Activated CD4-positive, alpha-beta memory T cell treated with anti-CD3 and anti-CD28 coated beads for 36 hours (primary cell): ENCODE results near the gene HCK. TPM values are rescaled to one million over a fixed set of nuclear protein-coding genes. Genes with fewer than 3 reads are reported as not detected.
A peak's percentile ranks its signal among the peaks of the same experiment; 100 is the strongest.

Experiments
- CTCF ChIA-PET: fragments of 350-600 bp; sonication (Branson Sonifier 250); formaldehyde crosslinking; loops from one replicate; lab custom pipeline; 2021; ENCODE audit warnings: antibody characterized with exemption, inconsistent platforms; lab: Charles Lee
- POLR2A ChIA-PET: fragments of 350-600 bp; sonication (Branson Sonifier 250); formaldehyde crosslinking; loops from one replicate; lab custom pipeline; 2021; ENCODE audit warnings: antibody characterized with exemption; lab: Charles Lee
- DNase-seq: peaks from one replicate; pipeline ENCODE4 v3.0.0-alpha.2; 2020
- H3K27ac Mint-ChIP-seq: one replicate; pipeline ENCODE4 v1.8.0; 2021; ENCODE audit warnings: mixed read lengths
- H3K27me3 Mint-ChIP-seq: one replicate; pipeline ENCODE4 v1.8.0; 2021; ENCODE audit warnings: mixed read lengths
- H3K36me3 Mint-ChIP-seq: one replicate; pipeline ENCODE4 v1.8.0; 2021; ENCODE audit warnings: mixed read lengths
- H3K4me1 Mint-ChIP-seq: one replicate; pipeline ENCODE4 v1.8.0; 2021; ENCODE audit warnings: low read depth, mixed read lengths
- H3K4me3 Mint-ChIP-seq: one replicate; pipeline ENCODE4 v1.8.0; 2021; ENCODE audit warnings: mild to moderate bottlenecking, mixed read lengths
- H3K9me3 Mint-ChIP-seq: one replicate; pipeline ENCODE4 v1.8.0; 2021; ENCODE audit warnings: mixed read lengths
- intact Hi-C: fragments of 100-400 bp; cut with micrococcal nuclease; formaldehyde crosslinking; loops from one replicate; pipeline ENCODE4 v1.15.1; 2023
- total RNA-seq, 2 experiments: library from RNA; stranded (reverse); gene quantifications; one replicate each; pipeline ENCODE4 v1.2.3, GENCODE V29; 2021

HCK gene
- total RNA-seq, 2 experiments from 2014 or later, result not detected

DNA sequence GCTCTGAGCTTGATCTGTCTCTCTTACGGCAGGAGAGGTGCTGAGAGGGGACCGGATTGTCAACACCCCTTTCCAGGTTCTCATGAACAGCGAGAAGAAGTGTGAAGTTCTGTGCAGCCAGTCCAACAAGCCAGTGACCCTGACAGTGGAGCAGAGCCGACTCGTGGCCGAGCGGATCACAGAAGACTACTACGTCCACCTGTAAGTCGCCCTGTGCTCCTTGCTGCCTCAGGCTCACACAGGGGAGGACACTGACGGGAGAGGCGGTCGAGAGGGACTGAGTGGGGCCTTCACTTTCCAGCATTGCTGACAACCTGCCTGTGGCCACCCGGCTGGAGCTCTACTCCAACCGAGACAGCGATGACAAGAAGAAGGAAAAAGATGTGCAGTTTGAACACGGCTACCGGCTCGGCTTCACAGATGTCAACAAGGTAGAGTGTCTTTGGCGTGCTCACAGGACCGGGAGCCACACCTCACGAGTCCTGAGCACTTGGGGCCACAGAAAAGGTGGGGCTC lies 89.5 kb downstream of the HCK start:
- Mint-ChIP-seq H3K4me1 (no peaks in the 10 kb centered on the region), H3K36me3 (peaks cover 64% of the 10 kb centered on the region), H3K9me3 (no peaks in the 10 kb centered on the region), H3K4me3 (no peak overlapping the region), H3K27ac (no peak overlapping the region), H3K27me3 (no peaks in the 10 kb centered on the region)
- intact Hi-C loops, result no loop called here
- no peak for DNase-seq
- POLR2A ChIA-PET, result no interaction called here
- CTCF ChIA-PET, result no interaction called here

DNA sequence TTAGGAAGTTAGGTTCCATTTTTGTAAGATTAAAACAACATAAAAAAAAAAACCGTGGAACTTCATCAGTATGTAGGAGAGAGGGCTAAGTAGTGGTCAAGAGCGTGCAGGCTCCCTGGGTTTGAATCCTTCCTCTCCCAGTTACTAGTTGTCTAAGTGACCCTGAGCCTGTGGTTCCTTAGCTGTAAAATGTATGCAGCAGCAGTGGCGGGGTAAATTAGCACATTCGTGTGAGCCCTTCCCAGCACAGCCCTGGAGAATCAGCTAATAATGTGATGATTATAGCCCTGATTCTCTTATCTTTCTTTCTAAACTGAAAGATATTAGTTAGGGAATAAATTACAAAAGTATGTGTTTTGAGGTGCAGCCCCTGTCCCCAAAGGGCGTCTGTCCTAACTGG lies 90.0 kb downstream of the HCK start:
- POLR2A ChIA-PET, result no interaction called here
- H3K36me3 Mint-ChIP-seq, result peaks cover 66% of the 10 kb centered on the region
- intact Hi-C loops, result no loop called here
- H3K9me3 Mint-ChIP-seq, result no peaks in the 10 kb centered on the region
- no peak overlapping the region for H3K27ac Mint-ChIP-seq
- no peaks in the 10 kb centered on the region for H3K27me3 Mint-ChIP-seq
- no peak for DNase-seq
- CTCF ChIA-PET, result no interaction called here
- H3K4me3 Mint-ChIP-seq, result no peak overlapping the region
- no peaks in the 10 kb centered on the region for H3K4me1 Mint-ChIP-seq

GRCh38 chr20:32142991-32143390 lies 90.9 kb downstream of the HCK start:
- DNase-seq, result no peak
- intact Hi-C loops, result no loop called here
- Mint-ChIP-seq H3K36me3 (peaks cover 60% of the 10 kb centered on the region), H3K27me3 (no peaks in the 10 kb centered on the region), H3K4me3 (no peak overlapping the region), H3K4me1 (no peaks in the 10 kb centered on the region), H3K27ac (no peak overlapping the region), H3K9me3 (no peaks in the 10 kb centered on the region)
- CTCF ChIA-PET, result no interaction called here
- POLR2A ChIA-PET, result no interaction called here

- POLR2A ChIA-PET, result no interaction called here
- H3K36me3 Mint-ChIP-seq, result peaks cover 56% of the 10 kb centered on the region
- no peaks in the 10 kb centered on the region for H3K4me1 Mint-ChIP-seq
- no peaks in the 10 kb centered on the region for H3K27me3 Mint-ChIP-seq
- H3K9me3 Mint-ChIP-seq, result no peaks in the 10 kb centered on the region
- no peak overlapping the region for H3K4me3 Mint-ChIP-seq
- H3K27ac Mint-ChIP-seq, result peak overlapping the region; percentile 25
- no peak for DNase-seq
- intact Hi-C loops, result no loop called here
- CTCF ChIA-PET, result no interaction called here
Measured at GRCh38 chr20:32144898-32145662, 93.0 kb downstream of the HCK start.

DNA sequence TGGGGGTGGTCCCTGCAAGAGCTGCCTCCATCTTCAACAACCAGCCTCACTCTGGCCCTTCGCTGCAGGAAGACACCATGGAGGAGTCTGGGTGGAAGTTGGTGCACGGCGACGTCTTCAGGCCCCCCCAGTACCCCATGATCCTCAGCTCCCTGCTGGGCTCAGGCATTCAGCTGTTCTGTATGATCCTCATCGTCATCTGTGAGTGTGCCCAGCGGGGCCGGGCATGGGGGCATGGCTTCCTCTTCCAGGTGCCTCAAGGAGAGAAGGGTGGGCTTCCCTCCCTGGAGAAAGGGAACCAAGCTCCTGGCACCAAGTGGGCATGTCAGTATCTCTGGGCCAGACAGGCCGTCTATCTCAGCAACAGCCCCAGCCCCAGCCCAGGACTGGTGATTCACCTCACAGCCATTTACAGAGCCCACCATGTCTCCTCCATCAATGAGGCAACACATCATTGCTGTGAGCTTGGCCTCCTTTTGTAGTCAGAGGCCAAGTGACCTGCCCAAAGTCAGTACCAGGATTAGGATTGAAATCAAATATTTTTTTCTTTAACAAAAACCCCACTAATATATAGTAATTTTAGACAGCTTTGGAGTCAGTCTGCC lies 97.6 kb downstream of the HCK start:
- no peaks in the 10 kb centered on the region for H3K4me1 Mint-ChIP-seq
- peaks cover 42% of the 10 kb centered on the region for H3K36me3 Mint-ChIP-seq
- CTCF ChIA-PET, result no interaction called here

DNA sequence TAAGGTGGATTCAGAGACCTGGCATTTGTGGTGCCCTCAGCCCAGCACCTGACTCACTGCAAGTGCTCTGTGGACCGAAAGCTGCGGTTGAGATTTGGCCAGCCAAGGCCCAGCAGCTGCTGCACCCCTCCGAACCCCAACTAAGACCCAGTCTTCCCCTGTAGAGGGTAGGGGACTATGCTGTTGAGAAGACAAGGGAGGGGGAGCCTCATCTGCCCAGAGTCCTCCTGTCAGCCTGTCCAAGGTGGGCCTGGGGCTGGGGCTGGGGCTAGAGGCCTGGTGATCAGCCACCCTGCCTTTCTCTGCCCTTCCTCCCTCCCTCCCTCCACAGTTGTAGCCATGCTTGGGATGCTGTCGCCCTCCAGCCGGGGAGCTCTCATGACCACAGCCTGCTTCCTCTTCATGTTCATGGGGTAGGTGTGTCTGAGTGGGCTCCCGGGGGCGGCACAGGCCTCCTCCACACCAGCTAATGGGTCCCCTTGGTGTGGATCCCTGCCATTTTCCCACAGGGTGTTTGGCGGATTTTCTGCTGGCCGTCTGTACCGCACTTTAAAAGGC lies 98.3 kb downstream of the HCK start:
- Mint-ChIP-seq H3K9me3 (no peaks in the 10 kb centered on the region), H3K36me3 (peaks cover 42% of the 10 kb centered on the region), H3K4me1 (peaks cover 4% of the 10 kb centered on the region), H3K27ac (no peak overlapping the region), H3K27me3 (no peaks in the 10 kb centered on the region), H3K4me3 (no peak overlapping the region)
- ChIA-PET CTCF (no interaction called here), POLR2A (no interaction called here)
- intact Hi-C loops, result no loop called here
- DNase-seq, result no peak

More for the DNA sequence above, 97.6 kb downstream of the HCK start:
- POLR2A ChIA-PET, result no interaction called here
- H3K4me3 Mint-ChIP-seq, result no peak overlapping the region
- H3K9me3 Mint-ChIP-seq, result no peaks in the 10 kb centered on the region
- no peak overlapping the region for H3K27ac Mint-ChIP-seq
- no peak for DNase-seq
- intact Hi-C loops, result no loop called here
- H3K27me3 Mint-ChIP-seq, result no peaks in the 10 kb centered on the region

Other genes with a start within 250 kb of the HCK start
- under 1 TPM; 0.27 to 0.43 TPM for gene MYLK2, start 232.9 kb upstream of the HCK start, total RNA-seq
- gene FOXS1, start 206.6 kb upstream of the HCK start, total RNA-seq, result not detected
- not detected for gene DUSP15, start 181.7 kb upstream of the HCK start, total RNA-seq
- gene TTLL9, start 181.6 kb upstream of the HCK start, total RNA-seq, result not detected
- 10 to 100 TPM; 12.1 to 13.2 TPM for gene PDRG1, start 100.2 kb upstream of the HCK start, total RNA-seq
- not detected for gene XKR7, start 84.1 kb upstream of the HCK start, total RNA-seq
- not detected for gene CCM2L, start 41.8 kb upstream of the HCK start, total RNA-seq
- gene TM9SF4, start 57.5 kb downstream of the HCK start, total RNA-seq, result 10 to 100 TPM; 35.8 to 37.3 TPM
- 10 to 100 TPM; 93.9 to 95.6 TPM for gene PLAGL2, start 155.5 kb downstream of the HCK start, total RNA-seq
- gene POFUT1, start 155.6 kb downstream of the HCK start, total RNA-seq, result 10 to 100 TPM; 48.4 to 48.5 TPM
- 10 to 100 TPM; 38.9 to 39.4 TPM for gene KIF3B, start 225.4 kb downstream of the HCK start, total RNA-seq